HG03439 (cell line): ENCODE measurements around the gene IGSF22.

Source experiments
- ATAC-seq: cut with Tn5 transposase; IDR thresholded peaks from one replicate; pipeline ENCODE4 v1.9.1; 2021; ENCODE audit warnings: mild to moderate bottlenecking, moderate library complexity; ENCODE audit not compliant: unreplicated experiment

IGSF22 gene

DNA sequence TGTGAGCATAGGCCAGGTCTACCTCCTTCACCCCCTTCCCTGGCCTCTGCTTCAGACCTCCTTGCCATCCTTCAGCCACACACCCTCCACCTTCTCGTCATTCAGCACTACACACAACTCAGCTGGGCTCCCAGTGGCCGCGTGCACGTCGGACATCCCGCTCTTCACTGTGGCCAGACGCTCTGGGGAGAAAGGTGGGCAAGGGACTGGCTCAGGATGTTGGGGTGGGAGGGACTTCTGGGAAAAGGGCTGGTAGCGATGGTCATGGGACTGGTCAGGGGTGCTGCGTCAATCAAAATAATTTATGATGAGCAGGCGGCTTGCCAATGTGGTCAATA, 11.6 kb downstream of the IGSF22 start:
- no peak for ATAC-seq

DNA sequence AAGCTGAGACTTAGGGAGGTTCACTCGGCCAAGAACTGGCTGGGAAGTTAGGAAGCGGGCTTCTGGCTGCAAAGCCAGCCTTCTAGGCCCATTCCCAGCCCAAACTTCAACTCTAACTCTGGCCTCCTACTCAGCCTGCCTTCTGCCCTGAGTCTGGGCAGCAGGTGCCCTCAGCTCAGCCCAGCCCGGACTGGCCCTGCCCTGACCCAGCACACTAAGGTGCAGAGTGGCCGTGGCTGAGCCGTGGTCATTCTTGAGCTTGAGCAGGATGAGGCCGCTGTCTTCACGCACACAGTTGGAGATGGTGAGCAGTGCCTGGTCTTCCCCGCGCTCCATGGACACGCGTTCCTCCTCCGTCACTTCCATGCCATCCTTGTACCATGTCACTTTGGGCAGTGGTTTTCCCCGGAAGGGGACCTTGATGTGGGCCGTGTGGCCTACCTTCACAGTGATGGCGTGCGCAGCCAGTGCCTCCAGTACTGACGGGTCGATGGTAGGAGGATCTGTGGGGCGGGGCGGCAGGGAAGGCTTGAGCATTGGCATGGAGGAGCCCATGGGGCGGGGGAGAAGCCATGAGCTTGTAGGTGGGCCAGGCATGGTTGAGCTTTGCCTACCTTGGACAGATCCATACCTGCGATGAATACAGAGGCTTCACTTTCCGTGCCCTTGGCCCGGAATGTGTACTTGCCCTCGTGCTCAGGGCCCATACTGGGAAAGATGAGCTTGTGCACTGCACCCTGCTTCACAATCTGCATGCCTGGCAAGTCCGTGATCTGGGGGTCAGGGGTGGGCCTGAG, 12.1 kb downstream of the IGSF22 start:
- ATAC-seq, result no peak

DNA sequence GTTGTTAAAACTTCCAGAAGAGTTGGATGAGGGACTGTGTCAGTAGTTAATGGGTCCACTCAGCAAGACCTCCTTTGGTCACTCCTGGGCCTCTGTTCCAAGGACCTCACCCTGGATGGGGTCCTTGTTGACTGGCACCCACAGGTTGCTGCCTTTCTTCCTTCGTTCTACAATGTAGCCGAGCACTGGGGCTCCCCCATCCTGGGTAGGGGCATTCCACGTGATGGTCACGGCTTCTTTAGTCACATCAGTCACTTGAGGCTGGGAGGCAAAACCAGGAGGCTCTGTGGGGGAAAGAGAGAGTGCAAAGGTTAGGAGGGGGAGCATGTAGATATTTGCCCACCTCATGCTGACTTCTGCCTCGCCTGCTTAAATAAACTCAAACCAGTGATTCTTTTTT, 15.4 kb downstream of the IGSF22 start:
- ATAC-seq, result no peak

DNA sequence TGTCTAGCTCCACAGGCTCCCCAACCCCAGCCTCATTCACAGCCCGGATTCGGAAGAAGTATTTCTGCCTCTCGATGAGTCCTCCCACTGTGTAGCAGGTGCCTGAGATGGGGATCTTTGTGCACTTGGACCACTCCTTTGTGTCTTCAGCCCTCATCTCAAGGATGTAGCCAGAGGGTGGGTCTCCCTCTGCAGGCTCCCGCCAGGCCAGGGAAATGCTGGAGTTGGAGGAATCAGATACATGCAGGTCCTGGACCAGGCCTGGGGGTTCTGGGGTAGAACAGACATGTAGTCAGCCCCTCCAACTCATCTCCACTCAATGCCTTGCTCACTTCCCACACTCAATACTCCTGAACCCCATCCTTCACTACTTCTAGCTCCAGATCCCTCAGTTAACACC, 16.6 kb downstream of the IGSF22 start:
- no peak for ATAC-seq

- no peak for ATAC-seq
These were observed 18.1 kb downstream of the IGSF22 start for GRCh38 chr11:18707811-18708340.

DNA sequence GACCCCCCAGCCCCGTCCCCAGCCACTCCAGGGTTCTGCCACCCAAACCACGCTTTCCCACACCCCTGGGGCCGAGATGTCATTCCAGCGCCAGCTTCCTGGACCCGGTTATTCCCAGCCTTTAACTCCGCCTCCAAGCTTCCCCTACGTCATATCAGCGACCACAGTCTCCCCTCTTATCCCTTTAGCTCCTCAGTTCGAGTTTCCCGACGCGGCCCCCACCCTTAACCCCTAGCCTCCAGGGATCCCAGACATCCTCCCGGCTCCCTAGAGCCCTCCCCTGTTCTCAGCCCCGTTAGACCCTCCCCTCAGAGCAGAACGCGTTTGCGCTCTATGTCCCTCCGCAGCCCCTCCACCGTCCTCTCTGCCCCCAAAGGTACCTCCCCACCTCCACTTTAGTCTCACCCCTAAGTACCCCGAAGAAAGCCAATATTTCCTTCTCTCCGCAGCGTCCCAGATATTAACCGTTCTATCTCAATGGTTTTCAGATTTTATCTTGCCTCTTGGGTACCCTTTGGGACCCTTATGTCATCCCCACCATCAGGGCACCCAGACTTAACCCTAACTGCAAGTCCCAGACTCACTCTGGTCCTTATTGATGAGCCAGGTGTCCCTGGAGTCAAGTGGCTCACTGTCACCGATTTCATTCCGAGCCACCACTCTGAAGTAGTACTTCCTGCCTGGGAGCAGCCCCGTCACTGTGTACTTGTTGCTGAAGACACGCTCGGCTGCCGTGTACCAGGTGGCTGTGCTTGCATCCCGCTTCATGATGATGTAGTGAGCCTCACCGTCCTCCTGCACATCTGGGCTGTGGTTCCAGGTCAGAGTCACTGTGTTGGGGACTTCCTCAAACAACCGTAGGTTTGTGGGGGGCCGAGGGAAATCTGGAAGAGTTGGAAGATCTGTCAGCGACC, 19.4 kb downstream of the IGSF22 start:
- no peak for ATAC-seq

DNA sequence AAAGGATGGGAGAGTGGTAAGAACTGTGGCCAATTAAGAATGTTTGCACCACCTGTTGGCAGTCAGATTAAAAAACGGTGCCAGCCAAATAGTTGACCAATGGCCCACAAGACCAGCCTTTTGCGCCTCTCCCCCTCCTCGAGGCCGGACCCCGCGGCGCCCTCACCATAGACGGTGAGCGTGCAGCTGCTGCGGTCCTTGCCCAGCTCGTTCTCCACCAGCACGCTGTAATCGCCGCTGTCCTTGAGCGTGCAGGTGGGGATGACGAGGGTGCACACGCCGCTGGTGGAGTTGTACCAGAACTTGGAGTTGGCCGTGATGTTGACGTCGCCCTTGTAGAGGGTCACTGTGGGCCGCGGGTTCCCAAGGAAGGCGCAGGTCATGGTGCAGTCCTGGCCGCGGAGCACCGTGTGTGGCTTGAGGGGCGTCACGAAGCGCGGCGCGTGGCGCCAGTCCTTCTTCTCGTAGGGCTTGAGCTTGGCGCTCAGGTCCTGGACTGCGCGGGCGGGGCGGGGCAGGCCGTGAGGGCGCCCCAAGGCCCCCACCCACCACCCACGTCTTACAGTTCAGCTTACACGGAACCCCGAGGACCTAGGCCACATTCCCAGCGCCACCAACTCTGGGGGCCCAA, 20.2 kb downstream of the IGSF22 start:
- no peak for ATAC-seq

DNA sequence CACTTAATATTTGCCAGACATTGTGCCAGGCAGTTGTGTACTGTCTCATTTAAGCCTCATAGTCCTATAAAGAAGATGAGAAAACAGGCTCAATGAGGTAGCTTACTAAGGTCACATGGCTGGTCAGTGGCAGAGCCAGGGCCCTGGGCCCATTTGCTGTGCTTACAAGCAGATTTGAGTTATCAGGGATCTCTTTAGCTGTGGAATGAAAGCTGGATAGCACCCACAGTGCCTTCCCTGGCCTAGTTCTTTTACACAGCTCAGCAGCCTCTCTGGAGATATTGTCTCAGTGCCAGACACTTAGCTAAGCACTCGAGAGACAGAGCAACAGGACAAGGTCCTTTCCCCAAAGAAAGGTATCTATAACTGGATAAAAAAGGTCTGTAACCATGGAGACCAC, 21.3 kb downstream of the IGSF22 start:
- ATAC-seq, result no peak

DNA sequence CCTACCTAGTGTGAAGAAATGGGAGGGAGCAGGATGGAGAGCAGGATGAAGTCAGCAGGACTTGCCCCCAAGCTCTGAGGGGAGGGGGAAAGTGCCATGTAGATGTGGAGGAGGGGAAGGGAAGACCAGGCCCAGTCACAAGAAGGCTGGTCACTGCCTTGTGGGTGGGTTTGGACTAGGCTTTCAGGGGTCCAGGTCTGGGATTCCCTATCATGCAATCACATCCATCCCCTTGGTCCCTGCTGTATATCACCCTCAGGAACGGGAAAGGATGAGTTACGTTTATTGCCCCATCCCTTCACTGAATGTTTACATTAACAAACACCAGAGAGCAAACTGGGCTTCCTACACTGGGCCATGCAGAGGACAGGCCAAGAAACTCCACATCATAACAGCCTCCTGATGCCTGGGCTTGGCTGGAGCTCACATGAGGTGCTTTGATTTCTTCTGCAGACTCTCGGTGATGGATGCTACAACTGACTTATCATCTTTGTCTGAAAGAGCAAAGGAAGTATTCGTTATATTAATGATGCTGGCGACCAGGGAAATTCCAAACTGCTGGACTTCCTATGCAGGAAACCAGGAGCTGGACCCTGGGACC, 21.8 kb downstream of the IGSF22 start:
- no peak for ATAC-seq

GRCh38 chr11:18703001-18703763, 22.8 kb downstream of the IGSF22 start:
- ATAC-seq, result no peak

- ATAC-seq, result no peak
These were observed 24.3 kb downstream of the IGSF22 start for GRCh38 chr11:18701614-18702216.

DNA sequence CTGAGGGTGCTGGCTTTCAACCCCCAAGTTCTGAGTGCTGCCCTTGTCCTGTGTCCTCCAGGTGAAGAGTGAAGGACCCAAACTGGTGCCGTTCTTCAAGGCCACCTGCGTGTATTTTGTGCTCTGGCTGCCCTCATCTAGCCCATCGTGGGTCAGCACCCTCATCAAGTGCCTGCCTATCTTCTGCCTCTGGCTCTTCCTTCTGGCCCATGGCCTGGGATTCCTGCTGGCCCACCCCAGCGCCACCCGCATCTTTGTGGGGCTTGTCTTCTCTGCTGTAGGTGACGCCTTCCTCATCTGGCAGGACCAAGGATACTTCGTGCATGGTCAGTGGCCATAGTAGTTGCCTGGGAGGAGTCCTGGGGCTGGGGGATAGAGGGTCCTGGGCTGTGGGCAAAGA, 25.1 kb downstream of the IGSF22 start:
- no peak for ATAC-seq

- ATAC-seq, result no peak
These were observed 25.6 kb downstream of the IGSF22 start for GRCh38 chr11:18700375-18700774.

DNA sequence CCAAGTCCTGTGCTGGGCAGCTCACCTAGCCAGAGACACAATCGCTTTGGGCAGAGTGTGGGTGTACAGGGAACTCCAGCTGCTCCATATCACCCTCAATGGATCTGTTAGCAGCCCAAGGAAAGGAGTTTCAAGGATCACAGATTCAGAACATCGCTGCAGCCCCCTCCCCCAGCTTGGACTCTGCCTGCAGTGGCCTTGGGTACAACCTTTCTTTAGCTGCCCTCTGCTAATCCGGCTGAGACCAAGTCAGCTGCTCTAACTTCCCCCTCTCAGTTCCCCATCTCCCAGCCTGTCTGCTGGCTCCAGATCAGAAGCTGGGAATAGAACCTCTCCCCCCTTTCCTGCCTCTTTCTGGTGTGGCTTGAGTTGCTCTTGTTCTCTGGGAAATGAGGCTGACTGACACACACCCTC, 26.1 kb downstream of the IGSF22 start:
- no peak for ATAC-seq

GRCh38 chr11:18699269-18699596, 26.8 kb downstream of the IGSF22 start:
- ATAC-seq, result no peak

DNA sequence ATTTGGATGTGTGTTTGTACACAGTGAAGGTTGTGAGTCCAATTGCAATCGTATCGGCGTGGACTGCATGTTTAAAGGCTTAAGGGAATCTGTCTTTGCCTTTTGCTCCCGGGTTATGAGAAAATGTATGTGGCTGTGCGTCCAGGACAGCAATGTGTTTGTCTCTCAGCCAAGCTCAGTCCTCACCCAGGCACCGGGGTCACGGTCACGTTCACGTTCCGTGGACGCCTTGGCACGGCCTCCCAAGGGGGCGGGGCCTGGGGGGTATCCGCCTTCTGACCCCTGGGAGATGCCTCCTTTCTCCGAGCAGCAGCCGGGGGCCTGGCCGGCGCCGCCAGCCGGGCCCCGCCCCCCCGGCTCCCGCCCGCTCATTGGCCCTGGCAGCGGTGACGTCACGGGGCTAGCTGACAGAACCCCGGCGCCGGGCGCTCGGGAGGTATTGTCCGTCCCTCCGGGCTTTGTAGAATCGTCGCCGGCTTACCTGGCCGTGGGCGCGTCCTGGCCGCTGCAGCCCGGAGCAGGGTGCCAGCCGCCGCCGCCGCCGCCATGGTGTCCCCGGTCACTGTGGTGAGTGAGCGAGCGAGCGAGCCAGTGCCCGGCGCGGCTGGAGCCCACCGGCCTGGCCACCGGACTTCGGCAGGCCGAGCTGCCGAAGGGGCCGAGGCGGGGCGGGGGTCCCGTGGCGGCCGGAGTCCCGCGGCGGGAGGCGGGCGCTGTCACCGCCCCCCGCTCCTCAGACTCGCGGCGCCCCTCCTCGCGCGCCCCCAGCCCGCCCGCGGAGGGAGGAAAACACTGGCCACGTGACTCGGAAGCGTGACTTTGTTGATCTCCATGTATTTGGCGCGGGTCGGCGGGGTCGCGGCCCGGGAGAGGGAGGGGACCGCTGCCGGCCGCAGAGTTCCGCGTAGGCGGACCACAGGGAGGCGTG, 27.4 kb downstream of the IGSF22 start, which contains the start of gene TMEM86A:
Gene TMEM86A (plus strand): TSS at position 439 of the 928 bp plus-strand sequence. CDS start 108 bp downstream, at position 547.
- peak; percentile 89 for ATAC-seq

GRCh38 chr11:18697576-18697975, 28.4 kb downstream of the IGSF22 start:
- no peak for ATAC-seq

GRCh38 chr11:18696638-18697225, 29.3 kb downstream of the IGSF22 start:
- ATAC-seq, result no peak
